GM18517 (cell line): ENCODE data around the gene HDAC10.
"Not testable (repeated sequence)": the region's sequence is repeated elsewhere in the genome, so short reads cannot be mapped to it uniquely, and the experiment has no call there.

Experiments used
- ATAC-seq: cut with Tn5 transposase; IDR thresholded peaks from one replicate; pipeline ENCODE4 v1.9.1; 2021; ENCODE audit warnings: mild to moderate bottlenecking, moderate library complexity; ENCODE audit not compliant: unreplicated experiment

Gene HDAC10

GRCh38 chr22:50218996-50219727 lies 31.9 kb downstream of the HDAC10 start:
- ATAC-seq: no peak

GRCh38 chr22:50218153-50218995 lies 32.7 kb downstream of the HDAC10 start:
- no peak for ATAC-seq

GRCh38 chr22:50217543-50218152 lies 33.4 kb downstream of the HDAC10 start:
- no peak for ATAC-seq

GRCh38 chr22:50216684-50217520 lies 34.2 kb downstream of the HDAC10 start:
- ATAC-seq: no peak

GRCh38 chr22:50216055-50216683 lies 34.9 kb downstream of the HDAC10 start:
- ATAC-seq: no peak

- no peak for ATAC-seq
Measured at GRCh38 chr22:50215297-50216054, 35.6 kb downstream of the HDAC10 start.

- ATAC-seq: no peak
Measured at GRCh38 chr22:50213263-50213662, 37.8 kb downstream of the HDAC10 start.

- no peak for ATAC-seq
Measured at GRCh38 chr22:50211147-50211546, 39.9 kb downstream of the HDAC10 start.

GRCh38 chr22:50210378-50211139 lies 40.5 kb downstream of the HDAC10 start:
- no peak for ATAC-seq

GRCh38 chr22:50209893-50210292 lies 41.2 kb downstream of the HDAC10 start:
- no peak for ATAC-seq

GRCh38 chr22:50208939-50209892 lies 41.8 kb downstream of the HDAC10 start:
- ATAC-seq: no peak

GRCh38 chr22:50208430-50208938 lies 42.6 kb downstream of the HDAC10 start:
- no peak for ATAC-seq

- ATAC-seq: no peak
Measured at GRCh38 chr22:50207383-50208140, 43.5 kb downstream of the HDAC10 start.

GRCh38 chr22:50206599-50206998 lies 44.5 kb downstream of the HDAC10 start:
- no peak for ATAC-seq

GRCh38 chr22:50205781-50206569 lies 45.1 kb downstream of the HDAC10 start:
- ATAC-seq: no peak

- ATAC-seq: not testable (repeated sequence)
Measured at GRCh38 chr22:50204998-50205397, 46.1 kb downstream of the HDAC10 start.
